GM10266 (cell line): ENCODE measurements around the gene LAIR1.
A peak's percentile ranks its signal among the peaks of the same experiment; 100 is the strongest.
"Not testable (repeated sequence)": the region's sequence is repeated elsewhere in the genome, so short reads cannot be mapped to it uniquely, and the experiment has no call there.

ENCODE experiments used
- DNase-seq: peaks from one replicate; pipeline ENCODE4 v3.0.0; 2012; ENCODE audit errors: extremely low spot score
- CTCF ChIP-seq: IDR thresholded peaks from 2 replicates; pipeline ENCODE4 v1.5.1; 2012; ENCODE audit warnings: mild to moderate bottlenecking, low read depth; ENCODE audit not compliant: control insufficient read depth, insufficient read depth; ENCODE audit errors: missing control alignments

Gene LAIR1

GRCh38 chr19:54332149-54332548, 32.6 kb downstream of the LAIR1 start:
- DNase-seq: no peak
- TF ChIP-seq CTCF: no peak

GRCh38 chr19:54331626-54332025, 33.1 kb downstream of the LAIR1 start:
- TF ChIP-seq CTCF: no peak
- no peak for DNase-seq

DNA sequence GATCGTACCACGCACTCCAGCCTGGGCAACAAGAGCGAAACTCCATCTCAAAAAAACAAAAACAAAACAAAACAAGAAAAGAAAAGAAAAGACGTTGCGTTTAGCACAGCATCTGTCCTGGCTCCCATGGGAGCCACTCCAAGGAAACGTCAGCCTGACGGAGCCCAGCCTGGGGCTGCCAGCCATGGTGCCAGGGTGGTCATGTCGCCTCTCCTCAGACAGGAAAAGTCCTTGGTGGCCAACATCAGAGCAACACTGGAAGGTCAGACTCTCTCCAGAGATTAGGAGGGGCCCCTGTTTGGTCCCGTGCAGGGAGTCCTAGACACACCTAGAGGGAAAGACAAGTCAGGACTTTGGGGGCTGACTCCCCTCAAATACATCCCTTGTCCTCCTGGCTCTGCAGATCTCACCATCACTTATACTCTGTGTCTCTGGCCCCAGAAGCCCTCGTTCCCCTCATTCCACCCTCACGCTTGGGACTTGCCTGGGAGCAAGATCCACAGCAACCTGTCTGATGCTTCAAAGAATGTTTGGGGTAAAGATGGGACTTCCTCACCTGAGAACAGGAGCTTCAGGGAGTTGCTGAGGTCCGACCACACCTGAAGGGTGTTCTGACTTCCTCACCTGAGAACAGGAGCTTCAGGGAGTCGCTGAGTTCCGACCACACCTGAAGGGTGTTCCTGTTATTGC, 35.1 kb downstream of the LAIR1 start:
- DNase-seq: no peak
- no peak for TF ChIP-seq CTCF

- DNase-seq: not testable (repeated sequence)
Measured at GRCh38 chr19:54328781-54329180, 36.0 kb downstream of the LAIR1 start.

DNA sequence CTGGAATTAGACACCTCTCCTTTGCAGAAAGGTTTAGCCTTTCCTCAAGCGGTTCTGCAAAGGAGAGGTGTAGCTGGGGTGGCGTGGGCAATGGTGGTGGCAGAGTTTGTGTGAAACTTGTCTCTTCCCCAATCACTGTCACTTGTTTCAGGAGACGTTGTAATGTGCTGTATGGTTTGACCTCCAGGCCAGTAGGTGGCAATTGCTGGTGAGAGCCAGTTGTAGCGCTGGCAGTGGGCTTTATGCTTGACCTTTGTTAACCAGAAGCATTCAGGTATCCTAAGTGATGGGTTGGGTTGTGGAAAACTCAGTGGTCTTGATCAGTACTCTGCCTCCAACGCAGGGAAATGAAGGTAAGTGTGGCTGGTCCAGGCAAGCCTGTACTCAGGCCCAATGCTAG, 39.1 kb downstream of the LAIR1 start:
- DNase-seq: no peak
- TF ChIP-seq CTCF: no peak

DNA sequence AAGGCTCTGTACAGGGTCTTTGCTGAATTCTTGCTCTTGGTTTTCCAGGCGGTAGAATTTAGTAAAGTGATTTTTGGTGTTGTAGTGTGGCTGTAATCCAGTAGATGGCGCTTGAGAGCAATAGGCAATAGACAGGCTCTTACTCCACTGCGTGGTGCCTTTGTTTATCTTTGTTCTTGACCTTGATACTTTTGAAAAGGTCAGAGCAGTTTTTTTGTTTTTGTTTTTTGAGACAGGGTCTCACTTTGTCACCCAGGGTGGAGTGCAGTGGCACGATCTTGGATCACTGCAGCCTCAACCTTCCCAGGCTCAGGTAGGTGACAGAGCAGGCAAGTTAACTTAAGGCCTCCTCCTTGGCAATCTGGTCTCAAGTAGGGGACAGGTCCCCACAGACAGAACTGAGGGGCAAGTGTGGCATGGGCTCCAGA, 39.5 kb downstream of the LAIR1 start:
- peak; percentile 66 for DNase-seq
- peak; percentile 83 for TF ChIP-seq CTCF

- no peak for TF ChIP-seq CTCF
- DNase-seq: no peak
Measured at GRCh38 chr19:54324071-54324470, 40.7 kb downstream of the LAIR1 start.

DNA sequence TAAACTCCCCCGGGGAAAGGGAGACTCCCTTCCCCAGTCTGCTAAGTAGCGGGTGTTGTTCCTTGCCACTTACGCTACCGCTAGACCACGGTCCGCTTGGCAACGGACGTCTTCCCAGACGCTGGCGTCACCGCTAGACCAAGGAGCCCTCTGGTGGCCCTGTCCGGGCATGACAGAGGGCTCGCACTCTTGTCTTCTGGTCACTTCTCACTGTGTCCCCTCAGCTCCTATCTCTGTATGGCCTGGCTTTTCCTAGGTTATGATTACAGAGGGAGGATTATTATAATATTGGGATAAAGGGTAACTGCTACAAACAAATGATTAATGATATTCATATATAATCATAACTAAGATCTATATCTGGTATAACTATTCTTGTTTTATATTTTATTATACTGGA, 41.8 kb downstream of the LAIR1 start:
- not testable (repeated sequence) for DNase-seq

GRCh38 chr19:54322295-54322694, 42.4 kb downstream of the LAIR1 start:
- DNase-seq: not testable (repeated sequence)
